ENCODE data around the gene MYO3A.

The MYO3A gene

GRCh38 chr10:26238378-26238777 lies 304.3 kb downstream of the MYO3A start:
- no peak for DNase-seq (ENCODE audit: low read depth)
- TF ChIP-seq CTCF (IDR thresholded peaks at IDR 0.05; ENCODE audit: control insufficient read depth, extremely low read depth, insufficient read depth), result no peak

GRCh38 chr10:26242706-26243350 lies 308.8 kb downstream of the MYO3A start:
- no peak for TF ChIP-seq CTCF (IDR thresholded peaks at IDR 0.05; ENCODE audit: control insufficient read depth, extremely low read depth, insufficient read depth)
- H3K4me3 ChIP-seq (ENCODE audit: low read depth, low read length), result no peak overlapping the region
- DNase-seq (ENCODE audit: low read depth), result no peak

More at GRCh38 chr10:26238378-26238777, 304.3 kb downstream of the MYO3A start:
- H3K4me3 ChIP-seq (ENCODE audit: low read depth, low read length), result no peak overlapping the region

GRCh38 chr10:26243351-26243720 lies 309.3 kb downstream of the MYO3A start:
- DNase-seq (ENCODE audit: low read depth), result no peak
- no peak overlapping the region for H3K4me3 ChIP-seq (ENCODE audit: low read depth, low read length)
- TF ChIP-seq CTCF (IDR thresholded peaks at IDR 0.05; ENCODE audit: control insufficient read depth, extremely low read depth, insufficient read depth), result no peak

- H3K4me3 ChIP-seq (ENCODE audit: low read depth, low read length), result no peak overlapping the region
- DNase-seq (ENCODE audit: low read depth), result no peak
- no peak for TF ChIP-seq CTCF (IDR thresholded peaks at IDR 0.05; ENCODE audit: control insufficient read depth, extremely low read depth, insufficient read depth)
Measured at GRCh38 chr10:26249681-26250080, 315.7 kb downstream of the MYO3A start.

GRCh38 chr10:26251925-26252324 lies 317.9 kb downstream of the MYO3A start:
- DNase-seq (ENCODE audit: low read depth), result no peak
- H3K4me3 ChIP-seq (ENCODE audit: low read depth, low read length), result no peak overlapping the region
- no peak for TF ChIP-seq CTCF (IDR thresholded peaks at IDR 0.05; ENCODE audit: control insufficient read depth, extremely low read depth, insufficient read depth)

- no peak for DNase-seq (ENCODE audit: low read depth)
- no peak for TF ChIP-seq CTCF (IDR thresholded peaks at IDR 0.05; ENCODE audit: control insufficient read depth, extremely low read depth, insufficient read depth)
- no peak overlapping the region for H3K4me3 ChIP-seq (ENCODE audit: low read depth, low read length)
Measured at GRCh38 chr10:26254616-26255015, 320.6 kb downstream of the MYO3A start.

- no peak overlapping the region for H3K4me3 ChIP-seq (ENCODE audit: low read depth, low read length)
- DNase-seq (ENCODE audit: low read depth), result no peak
- no peak for TF ChIP-seq CTCF (IDR thresholded peaks at IDR 0.05; ENCODE audit: control insufficient read depth, extremely low read depth, insufficient read depth)
Measured at GRCh38 chr10:26259341-26259740, 325.3 kb downstream of the MYO3A start.

Measured in LNCaP clone FGC (cell line).